Measurements from ENCODE around the gene SMYD2.
A peak's percentile ranks its signal among the peaks of the same experiment; 100 is the strongest.

The SMYD2 gene

DNA sequence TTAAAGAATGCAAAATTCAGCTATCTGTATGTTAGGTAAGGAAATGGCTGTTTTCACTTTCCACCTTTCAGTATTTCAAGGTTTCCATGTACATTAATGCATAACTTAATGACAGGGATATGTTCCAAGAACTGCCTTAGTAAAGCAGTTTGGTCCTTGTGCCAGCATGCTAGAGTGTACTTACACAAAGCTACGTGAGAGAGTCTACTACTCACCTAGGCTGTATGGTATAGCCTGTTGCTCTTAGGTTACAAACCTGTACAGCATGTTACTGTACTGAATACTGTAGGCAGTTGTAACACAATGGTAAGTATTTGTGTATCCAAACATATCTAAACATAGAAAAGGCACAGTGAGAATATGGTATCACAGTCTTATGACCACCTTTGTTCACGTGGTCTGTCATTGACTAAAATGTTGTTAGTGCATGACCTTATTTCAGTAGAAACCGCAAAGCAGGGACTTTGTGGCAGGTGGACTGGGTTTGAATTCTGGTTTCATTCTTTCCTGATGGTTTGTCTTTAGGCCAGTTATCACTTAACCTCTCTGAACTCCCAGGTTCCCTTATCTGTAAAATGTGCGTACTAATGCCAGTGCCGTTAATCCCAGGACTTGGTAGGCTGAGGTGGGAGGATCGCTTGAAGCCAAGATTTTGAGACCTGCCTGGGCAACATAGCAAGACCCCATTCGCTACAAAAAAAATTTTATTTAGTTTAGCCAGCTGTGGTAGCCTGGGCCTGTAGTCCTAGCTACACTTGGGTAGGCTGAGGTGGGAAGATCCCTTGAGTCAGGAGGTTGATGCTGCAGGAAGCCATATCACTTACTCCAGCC lies 4.9 kb downstream of the SMYD2 start:
- Histone ChIP-seq H3K23ac (ENCODE audit: low read length) (no peak overlapping the region), H3K4ac (ENCODE audit: low read depth, low read length) (peak overlapping the region; percentile 16), H2AFZ (ENCODE audit: insufficient read depth, low read length, poor library complexity) (no peak overlapping the region), H3K4me1 (ENCODE audit: control insufficient read depth in 1 of 2, insufficient read depth in 2 of 2, low read length in 2 of 2) (peaks cover 3 to 10% of the 10 kb centered on the region in 2 experiments), H4K91ac (ENCODE audit: low read depth, low read length) (no peak overlapping the region), H3K9ac (ENCODE audit: low read length) (no peak overlapping the region), H3K4me3 (ENCODE audit: low read depth, low read length) (no peak overlapping the region), H3K9me3 (ENCODE audit: insufficient read depth, low read depth, low read length) (no peaks in the 10 kb centered on the region), H3K4me2 (ENCODE audit: low read length) (no peak overlapping the region), H3K79me2 (ENCODE audit: control insufficient read depth, insufficient read depth, low read length, poor library complexity) (peaks cover 18% of the 10 kb centered on the region), H4K12ac (ENCODE audit: low read depth, low read length) (no peak overlapping the region), H3K27me3 (ENCODE audit: insufficient read depth, low read length) (no peaks in the 10 kb centered on the region), H3K27ac (ENCODE audit: low read depth, low read length) (no peak overlapping the region), H3K18ac (ENCODE audit: low read length) (no peak overlapping the region), H2BK12ac (ENCODE audit: low read length) (no peak overlapping the region), H2BK120ac (ENCODE audit: insufficient read depth, low read length, poor library complexity) (no peak overlapping the region), H2AK5ac (ENCODE audit: low read length) (no peak overlapping the region), H4K8ac (ENCODE audit: low read depth, low read length) (no peak overlapping the region), H2BK5ac (ENCODE audit: low read depth, low read length, poor library complexity) (no peak overlapping the region), H3K36me3 (ENCODE audit: control insufficient read depth in 1 of 2, insufficient read depth in 2 of 2, low read length in 2 of 2) (peaks cover 0 to 2% of the 10 kb centered on the region in 2 experiments), H3K79me1 (ENCODE audit: low read length) (peaks cover 9% of the 10 kb centered on the region), H3K14ac (ENCODE audit: low read length) (no peak overlapping the region)
- WGBS (ENCODE audit: extremely low coverage, insufficient coverage, insufficient read length) = no CpG with 5 or more reads among the region's 7 CpGs
- no peak for DNase-seq

GRCh38 chr1:214287884-214288283 lies 6.9 kb downstream of the SMYD2 start:
- no peak overlapping the region for H3K18ac ChIP-seq (ENCODE audit: low read length)
- peaks cover 0 to 3% of the 10 kb centered on the region in 2 experiments for H3K36me3 ChIP-seq (ENCODE audit: control insufficient read depth in 1 of 2, insufficient read depth in 2 of 2, low read length in 2 of 2)
- no CpG with 5 or more reads among the region's 6 CpGs for WGBS (ENCODE audit: extremely low coverage, insufficient coverage, insufficient read length)
- no peak overlapping the region for H2BK12ac ChIP-seq (ENCODE audit: low read length)
- no peak overlapping the region for H3K4me2 ChIP-seq (ENCODE audit: low read length)
- no peak overlapping the region for H2BK120ac ChIP-seq (ENCODE audit: insufficient read depth, low read length, poor library complexity)
- no peak overlapping the region for H4K12ac ChIP-seq (ENCODE audit: low read depth, low read length)
- no peak overlapping the region for H2AK5ac ChIP-seq (ENCODE audit: low read length)
- no peak overlapping the region for H2AFZ ChIP-seq (ENCODE audit: insufficient read depth, low read length, poor library complexity)
- H2BK5ac ChIP-seq (ENCODE audit: low read depth, low read length, poor library complexity) = no peak overlapping the region
- DNase-seq = no peak
- H3K4me1 ChIP-seq (ENCODE audit: control insufficient read depth in 1 of 2, insufficient read depth in 2 of 2, low read length in 2 of 2) = peaks cover 0 to 8% of the 10 kb centered on the region in 2 experiments
- H3K27ac ChIP-seq (ENCODE audit: low read depth, low read length) = no peak overlapping the region
- H3K27me3 ChIP-seq (ENCODE audit: insufficient read depth, low read length) = no peaks in the 10 kb centered on the region
- no peaks in the 10 kb centered on the region for H3K9me3 ChIP-seq (ENCODE audit: insufficient read depth, low read depth, low read length)
- H3K14ac ChIP-seq (ENCODE audit: low read length) = no peak overlapping the region
- no peak overlapping the region for H4K8ac ChIP-seq (ENCODE audit: low read depth, low read length)
- H3K4ac ChIP-seq (ENCODE audit: low read depth, low read length) = no peak overlapping the region
- no peak overlapping the region for H3K23ac ChIP-seq (ENCODE audit: low read length)
- H3K9ac ChIP-seq (ENCODE audit: low read length) = no peak overlapping the region
- H4K91ac ChIP-seq (ENCODE audit: low read depth, low read length) = no peak overlapping the region
- no peak overlapping the region for H3K4me3 ChIP-seq (ENCODE audit: low read depth, low read length)
- no peaks in the 10 kb centered on the region for H3K79me1 ChIP-seq (ENCODE audit: low read length)
- peaks cover 5% of the 10 kb centered on the region for H3K79me2 ChIP-seq (ENCODE audit: control insufficient read depth, insufficient read depth, low read length, poor library complexity)

DNA sequence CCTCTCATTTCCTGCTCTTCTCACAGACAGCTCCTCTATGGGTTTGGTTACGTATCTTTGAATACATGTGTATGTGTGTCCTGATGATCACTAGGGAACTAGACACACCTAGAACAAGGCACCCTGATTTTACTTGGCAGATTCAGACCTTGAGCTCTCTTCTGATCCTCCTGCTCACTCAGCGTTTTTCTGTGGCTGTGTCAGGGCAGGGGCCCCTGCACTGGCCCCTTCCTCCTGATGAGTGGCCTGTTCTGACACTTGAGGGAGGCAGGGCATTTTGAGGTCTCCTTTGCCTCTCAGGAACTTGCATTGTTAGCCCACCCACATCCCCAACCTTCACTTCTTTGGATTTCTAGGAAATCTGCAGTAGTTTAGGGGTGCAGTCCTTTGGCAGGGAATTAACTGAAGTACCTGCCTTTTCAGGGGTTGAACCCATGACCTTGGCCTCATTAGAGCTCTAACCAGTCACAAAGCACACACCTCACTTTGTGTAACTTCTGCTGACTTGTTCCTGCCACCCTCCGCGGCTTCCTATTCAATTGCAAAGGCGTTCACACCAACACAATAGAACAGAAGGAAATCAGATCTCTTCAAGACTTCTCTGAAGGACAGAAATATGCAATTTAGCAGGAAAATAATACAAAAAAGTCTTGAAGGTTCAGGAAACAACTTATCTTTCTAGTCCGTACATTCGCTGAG lies 8.8 kb downstream of the SMYD2 start:
- Histone ChIP-seq H3K4me2 (ENCODE audit: low read length) (no peak overlapping the region), H3K9me3 (ENCODE audit: insufficient read depth, low read depth, low read length) (no peaks in the 10 kb centered on the region), H2BK120ac (ENCODE audit: insufficient read depth, low read length, poor library complexity) (no peak overlapping the region), H2BK12ac (ENCODE audit: low read length) (no peak overlapping the region), H2AFZ (ENCODE audit: insufficient read depth, low read length, poor library complexity) (no peak overlapping the region), H3K9ac (ENCODE audit: low read length) (no peak overlapping the region), H2AK5ac (ENCODE audit: low read length) (no peak overlapping the region), H3K4me3 (ENCODE audit: low read depth, low read length) (no peak overlapping the region), H4K91ac (ENCODE audit: low read depth, low read length) (no peak overlapping the region), H3K79me2 (ENCODE audit: control insufficient read depth, insufficient read depth, low read length, poor library complexity) (peaks cover 5% of the 10 kb centered on the region), H3K36me3 (ENCODE audit: control insufficient read depth in 1 of 2, insufficient read depth in 2 of 2, low read length in 2 of 2) (peaks cover 0 to 3% of the 10 kb centered on the region in 2 experiments), H3K14ac (ENCODE audit: low read length) (no peak overlapping the region), H3K27me3 (ENCODE audit: insufficient read depth, low read length) (no peaks in the 10 kb centered on the region), H4K12ac (ENCODE audit: low read depth, low read length) (no peak overlapping the region), H3K4me1 (ENCODE audit: control insufficient read depth in 1 of 2, insufficient read depth in 2 of 2, low read length in 2 of 2) (peaks cover 0 to 8% of the 10 kb centered on the region in 2 experiments), H3K18ac (ENCODE audit: low read length) (no peak overlapping the region), H3K79me1 (ENCODE audit: low read length) (no peaks in the 10 kb centered on the region), H3K23ac (ENCODE audit: low read length) (no peak overlapping the region), H3K4ac (ENCODE audit: low read depth, low read length) (peak overlapping the region; percentile 22), H2BK5ac (ENCODE audit: low read depth, low read length, poor library complexity) (no peak overlapping the region), H3K27ac (ENCODE audit: low read depth, low read length) (no peak overlapping the region), H4K8ac (ENCODE audit: low read depth, low read length) (no peak overlapping the region)
- DNase-seq = no peak
- no CpG with 5 or more reads among the region's 7 CpGs for WGBS (ENCODE audit: extremely low coverage, insufficient coverage, insufficient read length)

GRCh38 chr1:214290424-214291037 lies 9.6 kb downstream of the SMYD2 start:
- no peak overlapping the region for H2AFZ ChIP-seq (ENCODE audit: insufficient read depth, low read length, poor library complexity)
- peaks cover 0 to 3% of the 10 kb centered on the region in 2 experiments for H3K36me3 ChIP-seq (ENCODE audit: control insufficient read depth in 1 of 2, insufficient read depth in 2 of 2, low read length in 2 of 2)
- no peak overlapping the region for H2BK5ac ChIP-seq (ENCODE audit: low read depth, low read length, poor library complexity)
- H3K4ac ChIP-seq (ENCODE audit: low read depth, low read length) = peak overlapping the region; percentile 43
- DNase-seq = no peak
- no peak overlapping the region for H3K18ac ChIP-seq (ENCODE audit: low read length)
- H3K23ac ChIP-seq (ENCODE audit: low read length) = no peak overlapping the region
- no peaks in the 10 kb centered on the region for H3K9me3 ChIP-seq (ENCODE audit: insufficient read depth, low read depth, low read length)
- H3K79me1 ChIP-seq (ENCODE audit: low read length) = no peaks in the 10 kb centered on the region
- H3K27me3 ChIP-seq (ENCODE audit: insufficient read depth, low read length) = no peaks in the 10 kb centered on the region
- no peak overlapping the region for H2BK12ac ChIP-seq (ENCODE audit: low read length)
- no peak overlapping the region for H3K4me2 ChIP-seq (ENCODE audit: low read length)
- H3K9ac ChIP-seq (ENCODE audit: low read length) = no peak overlapping the region
- no peak overlapping the region for H4K12ac ChIP-seq (ENCODE audit: low read depth, low read length)
- no peak overlapping the region for H3K27ac ChIP-seq (ENCODE audit: low read depth, low read length)
- peaks cover 0 to 8% of the 10 kb centered on the region in 2 experiments for H3K4me1 ChIP-seq (ENCODE audit: control insufficient read depth in 1 of 2, insufficient read depth in 2 of 2, low read length in 2 of 2)
- H3K4me3 ChIP-seq (ENCODE audit: low read depth, low read length) = no peak overlapping the region
- no peak overlapping the region for H4K8ac ChIP-seq (ENCODE audit: low read depth, low read length)
- no peak overlapping the region for H2BK120ac ChIP-seq (ENCODE audit: insufficient read depth, low read length, poor library complexity)
- no peak overlapping the region for H3K14ac ChIP-seq (ENCODE audit: low read length)
- no peak overlapping the region for H2AK5ac ChIP-seq (ENCODE audit: low read length)
- no peak overlapping the region for H4K91ac ChIP-seq (ENCODE audit: low read depth, low read length)
- WGBS (ENCODE audit: extremely low coverage, insufficient coverage, insufficient read length) = no CpG with 5 or more reads among the region's 5 CpGs
- peaks cover 5% of the 10 kb centered on the region for H3K79me2 ChIP-seq (ENCODE audit: control insufficient read depth, insufficient read depth, low read length, poor library complexity)

All from trophoblast cell (in vitro differentiated cells and primary cell).